NOMO-1 treated with DMSO at 0.1 percent for 48 hours (cell line): ENCODE data around the gene ATP4A.

ENCODE experiments used
- DNase-seq: peaks from one replicate; lab custom pipeline; 2025; ENCODE audit not compliant: unreplicated experiment; lab: John Stamatoyannopoulos, UW

The ATP4A gene

DNA sequence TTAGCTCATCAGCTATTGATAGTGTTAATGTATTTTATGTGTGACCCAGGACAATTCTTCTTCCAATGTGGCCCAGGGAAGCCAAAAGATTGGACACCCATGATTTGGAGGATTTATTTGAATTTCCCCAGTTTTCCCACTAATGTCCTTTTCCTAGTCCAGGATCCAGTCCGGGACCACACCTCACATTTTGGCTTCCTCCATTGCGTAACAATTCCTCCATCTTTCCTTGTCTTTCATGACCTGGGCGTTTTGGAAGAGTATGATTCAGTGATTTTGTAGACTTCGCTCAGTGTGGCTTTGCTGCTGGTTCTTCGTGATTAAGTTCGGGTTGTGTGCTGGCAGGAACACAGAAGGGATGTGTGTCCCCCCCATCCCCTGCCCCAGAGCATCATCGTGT, 3.3 kb upstream of the ATP4A start:
- DNase-seq, result no peak

DNA sequence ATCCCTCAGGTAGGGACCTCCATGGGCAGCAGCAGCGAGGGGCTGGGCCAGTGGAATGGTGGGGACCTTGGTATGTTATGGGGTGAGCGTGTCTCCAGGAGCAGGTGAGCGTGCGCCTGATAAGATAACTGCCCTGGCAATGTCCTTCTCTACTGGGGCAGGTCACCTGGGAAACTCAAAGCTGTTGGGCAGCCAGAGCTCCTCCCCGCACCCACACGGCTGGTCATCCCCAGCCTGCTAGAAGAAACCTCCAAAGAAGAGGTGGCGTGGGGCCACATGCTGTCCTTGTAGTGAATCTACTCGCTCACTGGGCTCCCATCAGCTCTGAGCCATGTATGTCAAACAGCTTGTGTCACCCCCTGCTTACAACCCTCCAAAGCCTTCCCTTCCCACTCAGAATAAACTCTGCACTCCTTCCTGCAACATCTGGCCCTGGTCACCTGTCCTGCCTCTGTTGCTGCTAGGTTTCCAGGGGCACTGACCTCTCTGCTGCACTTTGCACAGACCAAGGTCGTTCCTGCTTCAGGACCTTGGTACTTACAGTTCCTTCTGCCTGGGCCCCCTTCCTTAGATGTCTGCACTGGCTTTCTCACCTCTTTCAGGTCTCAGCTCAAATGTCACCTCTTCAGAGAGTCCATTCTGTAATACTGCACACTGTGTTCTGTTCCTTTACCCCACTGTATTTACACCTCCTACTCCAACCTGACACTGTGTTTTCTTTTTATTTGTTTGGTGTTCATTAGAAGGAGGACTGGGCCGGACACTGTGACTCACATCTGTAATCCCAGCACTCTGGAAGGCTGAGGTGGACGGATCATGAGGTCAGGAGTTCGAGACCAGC, 1.8 kb upstream of the ATP4A start:
- no peak for DNase-seq

DNA sequence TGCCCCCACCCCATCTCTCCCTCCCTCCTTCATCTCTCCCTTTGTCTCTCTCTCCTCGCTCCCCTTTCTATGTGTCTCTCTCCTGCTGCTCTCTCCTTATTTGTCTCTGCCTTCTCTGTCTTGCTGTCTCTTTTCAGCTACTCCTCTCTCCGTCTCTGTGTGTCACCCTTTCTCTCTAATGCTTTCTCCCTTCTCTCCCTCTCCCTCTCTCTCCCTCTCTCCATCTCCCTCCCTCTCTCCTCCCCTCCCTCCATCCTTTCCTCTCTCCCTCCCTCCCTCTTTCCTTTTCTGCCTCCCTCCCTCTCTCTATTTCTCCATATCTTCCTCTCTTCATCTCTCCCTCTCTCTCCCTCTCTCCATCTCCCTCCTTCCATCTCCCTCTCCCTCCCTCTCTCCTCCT, 682 bp downstream of the ATP4A start:
- no peak for DNase-seq

DNA sequence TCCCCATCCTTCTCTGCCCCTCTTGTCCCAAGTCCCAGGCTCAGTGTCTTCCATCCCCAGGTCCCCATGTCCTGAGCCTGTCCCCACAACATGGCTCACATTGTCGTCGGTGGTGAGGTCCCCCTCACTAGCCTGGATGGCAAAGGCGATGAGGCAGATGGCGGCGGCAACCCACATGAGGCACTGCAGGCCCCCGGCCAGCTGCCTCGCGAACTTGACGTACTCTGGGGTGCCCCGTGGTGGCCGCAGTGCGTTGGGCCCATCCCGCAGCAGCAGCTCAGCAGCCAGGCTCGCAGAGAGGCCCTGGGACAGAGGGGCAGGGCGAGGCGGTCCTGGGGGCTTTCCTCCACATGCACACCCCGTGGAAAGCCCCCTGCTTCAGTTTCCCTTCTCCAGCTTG, 1.1 kb downstream of the ATP4A start:
- no peak for DNase-seq

DNA sequence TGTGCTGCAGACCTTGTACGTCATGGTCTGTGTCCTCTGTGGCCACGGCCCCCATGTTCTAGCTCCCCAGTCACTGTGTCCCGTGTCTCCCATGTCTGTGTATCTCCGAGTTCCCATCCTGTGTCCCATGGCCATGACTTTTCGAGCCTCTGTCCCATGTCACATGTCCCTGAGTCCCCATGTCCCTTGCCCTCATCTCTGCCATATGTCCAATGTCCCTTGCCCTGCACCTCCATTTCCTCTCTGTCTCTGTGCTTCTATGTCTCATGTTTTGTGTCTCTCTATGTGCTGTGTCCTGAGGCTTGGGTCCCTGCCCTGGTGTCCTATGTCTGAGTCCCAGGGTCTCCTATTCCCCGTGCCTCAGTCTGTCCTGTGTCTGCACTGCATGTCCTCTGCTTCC, 2.0 kb downstream of the ATP4A start:
- DNase-seq, result no peak

DNA sequence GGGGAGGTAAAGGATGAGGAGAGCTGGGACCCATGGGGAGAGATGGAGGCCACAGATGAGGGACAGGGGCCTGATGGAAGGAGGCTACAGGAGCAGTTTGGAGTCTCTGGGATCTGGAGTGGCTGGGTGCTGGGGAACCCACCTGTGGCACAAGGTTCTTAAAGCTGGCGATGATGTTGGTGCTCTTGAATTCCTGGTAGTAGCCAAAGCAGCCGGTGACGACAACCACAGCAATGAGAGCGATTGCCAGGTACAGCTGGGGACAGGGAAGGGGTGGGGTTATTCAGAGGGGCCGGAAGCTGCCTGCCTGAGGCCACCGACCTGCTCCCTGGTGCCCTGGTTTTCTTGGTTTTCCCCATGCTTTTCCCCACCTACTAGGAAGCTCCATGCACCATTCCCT, 2.8 kb downstream of the ATP4A start:
- no peak for DNase-seq

DNA sequence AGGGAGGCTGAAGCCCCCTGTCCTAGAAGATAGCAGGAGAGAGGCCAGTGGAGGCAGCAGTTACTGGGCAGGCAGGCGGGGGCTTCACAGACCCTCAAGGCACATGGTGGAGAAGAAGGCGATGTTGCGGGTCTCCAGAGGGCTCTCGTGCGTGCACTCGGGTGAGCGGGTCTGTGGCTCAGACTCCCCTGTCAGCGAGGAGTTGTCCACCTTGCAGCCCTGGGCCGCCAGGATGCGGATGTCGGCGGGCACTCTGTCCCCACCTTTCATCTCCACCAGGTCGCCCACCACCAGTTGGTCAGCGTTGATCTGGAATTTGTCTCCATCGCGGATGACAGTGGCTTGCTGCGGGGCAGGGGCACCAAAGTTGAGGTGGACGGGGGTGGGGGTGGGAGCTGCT, 3.2 kb downstream of the ATP4A start:
- no peak for DNase-seq

DNA sequence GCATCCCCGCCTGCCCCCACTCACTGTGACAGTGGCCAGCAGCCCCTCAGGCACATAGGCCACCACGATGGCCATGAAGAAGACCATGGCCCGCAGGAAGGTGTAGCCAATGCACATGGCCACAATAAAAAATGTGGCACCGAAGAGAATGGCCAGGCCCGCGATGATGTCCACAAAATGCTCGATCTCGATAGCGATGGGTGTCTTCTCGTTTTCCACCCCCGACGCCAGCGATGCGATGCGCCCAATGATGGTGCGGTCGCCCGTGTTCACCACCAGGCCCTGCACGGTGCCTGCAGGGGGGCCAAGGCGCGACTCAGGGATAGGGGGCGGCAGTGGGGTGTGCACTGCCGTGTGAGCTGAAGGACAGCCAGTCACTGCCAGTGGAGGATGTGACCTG, 3.7 kb downstream of the ATP4A start:
- DNase-seq, result no peak

DNA sequence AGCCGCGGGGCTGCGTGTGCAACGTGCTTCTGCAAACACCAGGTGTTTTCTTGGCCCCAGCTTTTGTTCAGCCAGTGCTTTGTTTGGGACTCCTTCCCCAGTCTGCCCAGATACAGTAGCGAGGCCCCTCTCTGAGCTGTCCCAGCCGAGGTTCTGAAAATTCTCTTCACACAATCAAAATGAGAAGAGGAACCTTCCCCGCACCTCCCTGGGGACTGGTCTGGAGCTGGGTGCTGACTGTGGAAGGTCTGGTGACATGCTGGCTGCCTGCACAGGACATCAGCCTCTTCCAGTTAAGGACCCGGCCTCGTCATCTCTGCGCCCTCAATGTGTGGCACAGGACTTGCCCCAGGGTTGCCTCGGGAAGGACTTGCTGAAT, 4.2 kb downstream of the ATP4A start:
- no peak for DNase-seq

DNA sequence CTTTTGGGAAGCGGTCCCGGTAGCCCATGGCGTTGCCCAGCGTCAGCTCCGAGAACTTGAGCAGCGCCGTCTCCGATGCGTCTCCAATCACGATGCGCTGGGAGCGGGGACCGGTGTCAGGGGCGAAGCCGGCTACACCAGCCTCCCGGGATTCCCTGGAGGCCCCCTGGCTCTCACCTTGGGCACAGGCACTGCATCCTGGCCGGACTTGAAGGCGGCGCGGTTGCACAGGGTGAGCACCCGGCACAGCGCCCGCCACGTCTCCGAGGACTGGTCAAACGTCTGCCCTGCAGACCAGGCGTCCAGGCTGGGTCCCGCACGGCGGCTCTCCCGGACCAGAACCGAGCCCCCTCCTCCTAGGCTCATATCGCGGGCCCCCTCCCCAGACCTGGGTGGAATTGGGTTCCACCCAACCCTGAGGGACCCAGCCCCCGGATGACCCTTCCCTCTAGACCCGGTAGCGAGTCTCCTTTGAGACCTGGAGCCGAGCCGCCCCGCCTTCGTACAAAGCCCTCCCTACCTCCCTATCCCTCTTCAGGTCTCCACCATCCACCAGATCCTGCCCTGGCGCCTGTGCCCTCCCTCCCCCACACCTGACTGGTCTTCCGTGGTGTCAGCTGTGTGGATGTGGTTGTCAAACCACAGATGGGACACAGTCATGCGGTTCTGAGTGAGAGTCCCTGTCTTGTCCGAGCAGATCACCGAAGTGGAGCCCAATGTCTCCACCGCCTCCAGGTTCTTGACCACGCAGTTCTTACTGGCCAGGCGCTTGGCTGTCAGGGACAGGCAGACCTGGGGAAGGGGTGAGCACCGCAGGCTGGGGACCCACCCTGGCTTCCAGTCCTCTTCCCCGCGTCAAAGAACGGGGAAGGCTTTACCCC, 4.8 kb downstream of the ATP4A start:
- DNase-seq, result no peak

DNA sequence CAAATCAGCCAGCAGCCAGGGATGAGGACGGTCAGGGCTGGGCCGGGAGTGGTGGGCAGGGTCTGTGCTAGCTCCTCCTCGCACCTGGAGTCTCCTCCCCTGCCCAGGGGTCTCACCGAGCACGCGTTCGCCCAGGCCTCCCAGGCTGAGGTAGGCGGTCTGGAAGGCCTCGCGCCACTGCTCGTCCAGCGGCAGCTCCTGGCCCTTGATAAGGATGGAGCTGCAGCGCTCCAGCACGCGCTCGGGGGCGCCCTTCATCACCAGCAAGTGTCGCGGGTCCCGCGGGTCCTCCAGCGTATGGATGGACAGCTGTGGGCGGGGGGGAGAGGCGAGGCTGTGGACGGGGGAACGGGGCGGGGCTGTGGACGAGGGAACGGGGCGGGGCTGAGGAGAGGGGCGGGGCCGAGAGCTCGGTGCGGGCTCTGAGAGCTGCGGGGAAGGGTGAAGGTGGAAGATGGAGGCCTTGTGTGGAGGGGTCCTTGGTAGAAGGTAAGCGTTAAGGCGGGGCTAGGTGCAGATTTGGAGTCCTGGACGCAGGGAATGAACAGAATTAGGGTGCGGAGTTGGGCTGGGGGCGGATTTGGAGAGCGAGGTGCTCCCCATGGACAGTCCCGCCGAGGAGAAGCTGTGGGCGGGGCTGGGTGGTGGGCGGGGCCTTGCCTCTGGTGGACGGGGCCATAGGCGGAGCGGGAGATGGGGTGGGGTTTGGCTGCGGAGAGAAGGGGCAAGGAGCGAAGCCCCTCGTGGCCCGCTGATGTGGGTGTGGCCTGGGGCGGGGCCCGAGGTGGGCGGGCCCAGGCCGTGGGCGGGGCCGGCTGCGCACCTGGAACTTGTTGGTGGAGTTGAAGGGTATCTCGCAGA, 5.7 kb downstream of the ATP4A start:
- no peak for DNase-seq

DNA sequence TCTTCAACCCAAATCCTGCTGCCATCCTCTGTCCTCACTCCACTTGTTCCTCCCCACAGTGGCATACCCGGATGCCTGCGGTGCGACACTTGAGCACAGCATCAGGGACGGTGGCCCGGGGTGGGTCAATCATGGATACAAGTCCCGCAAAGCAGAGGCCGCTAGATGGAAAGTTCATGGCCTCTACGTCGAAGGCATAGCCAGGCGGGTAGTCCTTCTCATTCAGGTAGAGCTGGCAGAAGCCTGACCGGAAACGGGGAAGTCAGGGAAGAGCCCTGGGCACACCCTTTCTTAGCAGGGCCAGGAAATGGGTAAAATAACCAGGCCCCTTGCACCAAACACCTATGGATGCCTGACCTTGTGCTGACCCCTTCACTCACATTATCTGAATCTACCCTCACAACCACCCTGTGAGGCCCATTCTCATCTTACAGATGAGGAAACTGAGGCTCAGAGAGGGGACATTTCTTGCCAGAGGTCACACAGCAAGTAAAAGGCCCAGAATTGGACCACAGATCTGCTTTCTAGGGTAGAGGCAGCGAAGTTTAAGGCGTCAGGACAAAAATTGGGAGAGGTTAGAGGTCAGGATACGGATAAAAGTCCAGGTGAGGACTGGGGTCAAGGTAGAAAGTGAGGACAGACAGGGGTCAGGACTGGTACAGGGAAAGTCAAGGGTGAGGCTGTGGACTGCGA, 6.5 kb downstream of the ATP4A start:
- DNase-seq, result no peak

DNA sequence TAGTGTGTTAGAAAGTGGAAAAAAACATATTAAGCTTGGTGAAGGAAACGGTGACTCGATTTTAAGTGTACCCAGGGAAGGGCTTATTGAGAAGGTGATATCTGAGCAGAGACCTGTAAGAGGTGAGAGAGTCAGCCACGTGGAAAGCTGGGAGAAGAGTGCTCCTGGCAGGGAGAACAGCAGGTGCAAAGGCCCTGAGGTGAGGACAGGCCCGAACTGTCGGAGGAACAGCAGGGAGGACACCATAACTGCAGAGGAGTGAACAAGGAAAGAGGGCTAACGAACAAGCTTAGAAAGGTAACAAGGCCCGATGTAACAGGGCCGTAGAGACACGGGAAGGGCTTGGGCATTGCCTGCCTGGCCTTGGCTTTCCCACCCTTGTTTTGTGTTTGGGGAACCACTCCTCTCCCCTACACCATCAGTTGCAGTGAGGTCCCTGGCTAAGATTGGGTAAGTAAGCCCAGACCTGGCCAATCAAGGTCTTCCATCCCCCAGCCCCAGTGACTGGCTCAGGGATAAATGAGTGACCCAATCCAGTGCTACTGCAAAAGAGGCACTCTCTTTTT, 7.3 kb downstream of the ATP4A start:
- no peak for DNase-seq

DNA sequence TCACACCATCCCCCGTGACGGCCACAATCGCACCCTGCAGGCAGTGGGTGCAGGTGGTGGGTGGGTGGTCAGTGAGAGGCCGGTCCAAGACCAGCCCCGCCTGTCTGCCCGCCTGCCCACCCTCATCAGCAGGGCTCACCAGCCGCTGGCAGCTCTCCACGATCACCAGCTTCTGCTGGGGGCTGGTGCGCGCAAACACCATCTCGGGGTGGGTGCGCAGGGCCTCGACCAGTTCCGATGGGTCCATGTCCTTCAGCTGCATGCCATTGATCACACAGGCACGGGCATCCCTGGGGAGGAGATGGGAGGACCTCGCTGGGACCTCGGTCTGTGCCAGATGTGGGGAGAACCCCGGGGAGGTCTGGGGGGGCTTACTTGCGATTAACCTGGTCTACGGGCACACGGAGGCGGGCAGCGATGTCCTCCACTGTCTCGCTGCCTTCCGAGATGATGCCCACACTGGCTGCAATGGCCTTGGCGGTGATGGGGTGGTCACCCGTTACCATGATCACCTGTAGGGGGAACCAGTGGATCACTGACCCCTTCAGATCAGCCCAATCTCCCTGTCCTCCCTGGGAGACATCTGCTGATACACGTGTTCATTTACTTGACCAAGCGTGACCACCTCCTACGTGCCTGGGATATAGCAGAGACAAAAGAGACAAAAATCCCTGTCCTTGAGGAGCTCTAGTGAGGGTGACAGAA, 8.0 kb downstream of the ATP4A start:
- DNase-seq, result no peak

DNA sequence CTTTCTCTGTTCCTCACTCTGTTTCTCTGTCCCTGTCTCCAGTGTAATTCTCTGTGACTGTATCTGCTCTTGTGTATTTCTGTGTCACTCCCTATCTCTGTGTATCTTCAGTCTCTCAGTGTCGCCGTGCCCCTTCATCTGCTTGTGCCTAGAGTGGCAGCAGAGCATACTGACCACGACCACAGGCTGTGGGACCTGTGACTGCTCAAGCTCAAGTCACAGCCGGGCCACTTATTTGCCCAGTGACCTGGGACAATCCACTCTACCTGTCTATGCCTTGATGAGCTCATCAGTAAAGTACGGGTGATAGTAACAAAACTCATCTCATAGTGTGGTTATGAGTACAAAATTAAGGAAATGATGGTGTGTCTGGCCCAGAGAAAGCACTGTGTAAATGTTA, 9.4 kb downstream of the ATP4A start:
- DNase-seq, result no peak

DNA sequence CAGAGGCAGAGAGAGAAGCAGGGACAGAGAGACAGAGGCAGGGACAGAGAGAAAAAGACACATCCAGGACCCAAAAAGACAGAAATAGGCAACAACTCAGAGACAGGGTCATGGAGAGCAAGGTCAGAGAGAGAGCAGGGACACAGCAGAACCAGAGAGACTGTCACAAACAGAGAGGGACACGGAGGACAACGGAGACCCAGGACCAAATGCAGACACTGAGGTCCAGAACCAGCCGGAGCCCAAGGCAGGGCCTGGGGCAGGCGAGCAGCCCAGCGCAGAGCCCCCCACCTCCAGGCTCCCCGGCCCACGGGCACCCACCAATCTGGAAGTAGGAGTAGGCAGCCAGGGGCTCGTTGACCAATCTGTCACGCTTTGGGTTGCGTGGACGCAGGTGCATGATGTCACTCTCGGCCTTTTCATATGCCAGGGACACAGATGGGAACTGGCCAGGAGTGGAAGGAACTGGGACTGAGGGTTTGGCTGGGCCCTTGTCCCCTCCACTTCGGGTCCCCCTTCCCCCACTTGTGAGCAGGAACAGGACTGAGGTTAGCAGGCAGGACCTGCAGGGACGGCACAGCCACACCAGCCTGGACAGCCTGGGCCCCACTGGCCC, 10.0 kb downstream of the ATP4A start:
- DNase-seq, result no peak

DNA sequence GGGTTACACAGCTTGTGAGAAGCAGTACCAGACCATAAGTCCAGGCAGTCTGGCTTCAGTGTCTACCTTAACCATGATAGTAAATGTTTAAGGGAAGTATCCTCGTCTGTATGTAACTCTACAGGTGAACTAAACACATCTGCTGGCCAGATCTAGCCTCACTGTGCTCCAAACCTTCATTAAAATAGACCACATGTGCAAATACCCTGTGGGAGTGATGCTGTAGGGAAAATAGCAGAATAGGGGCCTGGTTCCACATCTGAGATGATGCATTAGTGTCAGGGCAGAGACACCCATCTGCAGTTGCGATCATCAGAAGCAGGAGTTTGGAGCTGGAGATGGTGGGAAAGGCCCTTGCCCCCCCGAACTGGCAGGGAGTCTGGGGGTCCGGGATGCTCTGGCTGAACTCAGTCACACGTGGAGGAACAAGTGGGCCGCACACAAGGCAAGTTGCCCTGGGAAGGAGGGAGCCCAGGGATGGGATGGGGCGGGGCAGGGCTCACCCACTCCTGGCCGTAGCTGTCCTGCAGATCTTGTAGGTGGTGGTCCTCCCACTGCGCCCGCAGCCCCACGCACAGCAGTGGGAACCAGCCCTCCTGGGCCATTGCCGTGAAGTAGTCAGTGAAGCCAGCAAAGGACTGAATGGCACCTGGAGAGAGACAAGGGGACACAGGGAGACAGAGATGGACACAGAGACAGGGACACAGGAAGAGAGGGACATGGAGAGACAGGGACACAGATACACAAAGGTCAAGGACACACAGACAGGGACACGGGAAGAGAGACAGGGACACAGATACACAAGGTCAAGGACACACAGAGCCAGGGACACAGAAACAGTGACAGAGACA, 10.7 kb downstream of the ATP4A start:
- no peak for DNase-seq

DNA sequence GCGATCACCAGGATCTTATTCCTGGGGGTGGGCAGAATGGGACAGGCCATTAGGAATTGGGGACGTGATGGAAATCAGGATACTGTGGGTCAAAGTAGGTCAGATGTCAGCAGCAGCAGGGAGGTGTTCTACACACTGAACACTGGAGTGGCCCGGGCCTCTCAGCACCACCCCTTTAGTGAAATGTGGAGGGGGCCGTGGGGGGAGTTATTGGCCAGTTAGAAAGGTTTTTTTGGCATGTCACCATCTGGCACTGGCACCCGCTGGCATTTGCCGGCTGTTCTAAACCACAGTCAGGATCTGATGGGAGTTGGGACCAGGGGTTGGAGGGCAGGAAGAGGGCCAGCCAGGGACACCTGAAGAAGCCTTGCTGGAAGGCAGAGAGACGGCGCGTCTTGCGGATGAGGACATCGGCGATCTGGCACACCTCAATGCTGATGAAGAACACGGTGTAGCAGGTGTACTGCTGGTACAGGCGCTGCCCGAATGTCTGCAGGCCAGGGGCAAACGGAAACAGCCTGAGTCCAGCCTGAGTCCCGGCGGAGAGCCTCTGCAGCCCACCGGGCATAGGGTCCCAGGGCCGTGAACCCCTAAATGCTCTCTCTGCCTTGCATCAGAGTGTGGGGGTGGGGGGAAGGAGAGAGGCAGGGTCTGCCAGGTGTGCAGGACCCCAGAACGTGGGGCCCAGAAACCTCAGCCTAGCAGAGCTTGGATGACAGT, 12.2 kb downstream of the ATP4A start:
- no peak for DNase-seq
